Heart left ventricle (tissue), 16 donors: ENCODE results near the gene SLC25A10. TPM values are rescaled to one million over a fixed set of nuclear protein-coding genes. Genes with fewer than 3 reads are reported as not detected.

Experiments
- ATAC-seq, 4 donors: fragments of 200-7000 bp; cut with Tn5 transposase; one replicate each; pipeline ENCODE4 v1.9.1; 2020 to 2022; ENCODE audit warnings: moderate library complexity in 4 of 4, mild to moderate bottlenecking in 3 of 4, moderate number of reproducible peaks in 1 of 4
- DNase-seq, 5 donors: peaks; one replicate each; pipeline ENCODE4 v3.0.0-alpha.2; 2020
- H3K27ac ChIP-seq, 12 donors: fragments of 200-600 bp; sonication (generic) in 4 of 12; one replicate each; pipeline versions ENCODE4 v1.5.0 to v1.8.0; 2016 to 2022; ENCODE audit warnings: mild to moderate bottlenecking in 2 of 12
- H3K27me3 ChIP-seq, 9 donors: fragments of 200-600 bp; sonication (generic) in 2 of 9; one replicate each; pipeline versions ENCODE4 v1.5.1 to v1.8.0; 2016 to 2022; ENCODE audit warnings: mild to moderate bottlenecking in 3 of 9
- H3K36me3 ChIP-seq, 9 donors: fragments of 200-600 bp; sonication (generic) in 2 of 9; one replicate each; pipeline versions ENCODE4 v1.5.0 to v1.8.0; 2018 to 2022; ENCODE audit warnings: mild to moderate bottlenecking in 2 of 9
- H3K4me1 ChIP-seq, 12 donors: fragments of 200-600 bp; sonication (generic) in 4 of 12; one replicate each; pipeline versions ENCODE4 v1.5.0 to v1.8.0; 2016 to 2022; ENCODE audit warnings: mild to moderate bottlenecking in 3 of 12
- H3K4me3 ChIP-seq, 12 donors: fragments of 200-600 bp; sonication (generic) in 4 of 12; one replicate each; pipeline versions ENCODE4 v1.5.0 to v1.8.0; 2017 to 2022; ENCODE audit warnings: mild to moderate bottlenecking in 9 of 12, moderate library complexity in 4 of 12
- H3K9me3 ChIP-seq, 12 donors: fragments of 200-600 bp; sonication (generic) in 4 of 12; one replicate each; pipeline versions ENCODE4 v1.5.0 to v1.8.0; 2016 to 2022; ENCODE audit warnings: mild to moderate bottlenecking in 1 of 12
- POLR2A ChIP-seq, 2 donors: fragments of 450-650 bp; IDR thresholded peaks; one replicate each; pipeline ENCODE4 v1.6.1; 2017; ENCODE audit warnings: antibody characterized with exemption in 2 of 2, mild to moderate bottlenecking in 2 of 2, moderate library complexity in 2 of 2
- WGBS, 4 donors: extraction: QIAGEN DNeasy Blood & Tissue Kit in 2 of 4; methylation state at CpG; one replicate each; pipeline versions ENCODE4 v1.1.5 to v1.1.7; 2013 to 2018; 5-methylcytosine and 5-hydroxymethylcytosine counted together
- intact Hi-C, 10 donors: fragments of 100-400 bp; cut with DNase I; formaldehyde crosslinking; loops; one replicate each; pipeline versions ENCODE4 v1.11.1 to v1.14.2; 2022
- polyA plus RNA-seq, 2 donors: library from polyadenylated mRNA; stranded (reverse); fragments of 200-250 nt; gene quantifications; one replicate each; pipeline ENCODE4 v1.2.3, GENCODE V29; 2013
- total RNA-seq, 9 donors: library from RNA; depleted of rRNA in 2 of 9; stranded (reverse); fragments of >200 nt in 2 of 9; fragmentation: NEBNext Ultra II Directional in 3 of 9; extraction: Animal tissue kit (Norgen Biotek cat#: 25700) in 3 of 9; gene quantifications; one replicate each; pipeline versions ENCODE4 v1.1.0 to v1.2.4, GENCODE V29; 2016 to 2023
- TF ChIP-seq, protein P1 (sequence below), 12 donors: fragments of 200-600 bp; sonication (generic) in 4 of 12; IDR thresholded peaks; one replicate each; pipeline versions ENCODE4 v1.5.0 to v1.8.0; 2018 to 2022; ENCODE audit warnings: antibody characterized with exemption in 12 of 12, mild to moderate bottlenecking in 5 of 12
- donor health status: ischemic (EF 13 %, LVEDD 7.1; RV severe dilation, severe dysfunction).
- donor health status: healthy with polysubstance abuse.
- donor health status: DM: no; HTN: yes; CAD: no.
- donor health status: DM: no; HTN: no; CAD: no.
- donor health status: ischemic (EF 25% LVEDD 6.9; RV normal size, moderate dysfunction).
- donor health status: ischemic (EF 25% LVEDD 5.7; RV mildly dilated, moderate dysfunction).
- donor health status: healthy.
- donor health status: DM: yes; HTN: yes; CAD: no.
- donor health status: ischemic (EF 35%, LVEDD 5.7; RV mildly dilated, moderate dysfunction).
- donor health status: nonischemic (EF 11% LVEDD 7.7; RV severe dilation, severe dysfunction).
- donor health status: DM: yes; HTN: yes; CAD: no.
- donor health status: PGD.
- donor health status: ischemic (EF 29% LVEDD 5.4; RV normal size, mild dysfunction).
- donor health status: nonischemic (EF 23%, LVEDD 6.1; RV moderate dilation, normal function).

The SLC25A10 gene
- total and polyA plus RNA-seq, 11 donors, result 7.0 to 17.9 (median 9.4) TPM

DNA sequence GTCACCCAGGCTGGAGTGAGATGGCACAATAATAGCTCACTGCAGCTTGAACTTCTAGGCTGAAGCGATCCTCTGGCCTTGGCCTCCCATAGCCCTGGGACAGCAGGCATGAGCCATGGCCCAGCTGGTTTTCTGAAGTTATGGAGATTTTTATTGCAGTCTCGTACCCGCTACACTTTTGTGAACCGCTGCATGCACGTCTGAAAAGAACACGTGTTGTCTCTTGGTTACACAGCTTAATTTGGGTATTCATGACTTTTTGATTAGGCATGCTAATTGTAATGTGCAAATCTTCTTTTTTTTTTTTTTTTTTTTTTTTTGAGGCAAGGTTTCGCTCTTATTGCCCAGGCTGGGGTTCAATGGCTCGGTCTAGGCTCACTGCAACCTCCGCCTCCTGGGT, 13.4 kb downstream of the SLC25A10 start:
- intact Hi-C loops, result no loop called here
- Histone ChIP-seq H3K36me3 (no peaks in the 10 kb centered on the region), H3K9me3 (no peaks in the 10 kb centered on the region), H3K27me3 (peaks cover 0 to 10% (median 0%) of the 10 kb centered on the region in 9 donors), H3K4me3 (no peak overlapping the region), H3K4me1 (peaks cover 0 to 20% (median 12%) of the 10 kb centered on the region in 12 donors), H3K27ac (no peak overlapping the region)
- 89 to 93% (median 91%) methylated on average over 9 of the region's 9 CpGs for WGBS, 4 donors
- DNase-seq, result no peak
- TF ChIP-seq, protein P1, sequence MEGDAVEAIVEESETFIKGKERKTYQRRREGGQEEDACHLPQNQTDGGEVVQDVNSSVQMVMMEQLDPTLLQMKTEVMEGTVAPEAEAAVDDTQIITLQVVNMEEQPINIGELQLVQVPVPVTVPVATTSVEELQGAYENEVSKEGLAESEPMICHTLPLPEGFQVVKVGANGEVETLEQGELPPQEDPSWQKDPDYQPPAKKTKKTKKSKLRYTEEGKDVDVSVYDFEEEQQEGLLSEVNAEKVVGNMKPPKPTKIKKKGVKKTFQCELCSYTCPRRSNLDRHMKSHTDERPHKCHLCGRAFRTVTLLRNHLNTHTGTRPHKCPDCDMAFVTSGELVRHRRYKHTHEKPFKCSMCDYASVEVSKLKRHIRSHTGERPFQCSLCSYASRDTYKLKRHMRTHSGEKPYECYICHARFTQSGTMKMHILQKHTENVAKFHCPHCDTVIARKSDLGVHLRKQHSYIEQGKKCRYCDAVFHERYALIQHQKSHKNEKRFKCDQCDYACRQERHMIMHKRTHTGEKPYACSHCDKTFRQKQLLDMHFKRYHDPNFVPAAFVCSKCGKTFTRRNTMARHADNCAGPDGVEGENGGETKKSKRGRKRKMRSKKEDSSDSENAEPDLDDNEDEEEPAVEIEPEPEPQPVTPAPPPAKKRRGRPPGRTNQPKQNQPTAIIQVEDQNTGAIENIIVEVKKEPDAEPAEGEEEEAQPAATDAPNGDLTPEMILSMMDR (IDR thresholded peaks at IDR 0.05), result no peak
- no peak for TF ChIP-seq POLR2A (IDR thresholded peaks at IDR 0.05)
- no peak for ATAC-seq

DNA sequence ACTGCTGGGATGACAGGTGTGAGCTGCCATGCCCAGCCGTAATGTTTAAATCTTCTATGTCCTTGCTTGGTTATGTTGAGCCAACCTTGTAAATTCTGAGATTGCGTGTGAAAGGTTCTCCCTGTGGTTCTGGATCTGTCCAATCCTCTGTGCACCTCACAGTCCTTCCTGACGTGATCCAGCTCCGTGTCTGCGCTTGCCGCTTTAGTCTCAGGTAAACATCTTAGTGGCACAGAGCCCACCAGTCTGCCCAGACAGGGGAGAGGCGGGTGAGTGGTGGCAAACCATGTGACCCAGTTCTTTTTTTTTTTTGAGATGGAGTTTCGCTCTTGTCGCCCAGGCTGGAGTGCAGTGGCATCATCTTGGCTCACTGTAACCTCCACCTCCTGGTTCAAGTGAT, 13.9 kb downstream of the SLC25A10 start:
- Histone ChIP-seq H3K9me3 (no peaks in the 10 kb centered on the region), H3K4me3 (no peak overlapping the region), H3K27ac (no peak overlapping the region), H3K4me1 (peaks cover 0 to 21% (median 12%) of the 10 kb centered on the region in 12 donors), H3K27me3 (peaks cover 0 to 14% (median 0%) of the 10 kb centered on the region in 9 donors), H3K36me3 (no peaks in the 10 kb centered on the region)
- no peak for TF ChIP-seq POLR2A (IDR thresholded peaks at IDR 0.05)
- TF ChIP-seq, protein P1 (IDR thresholded peaks at IDR 0.05), result no peak
- ATAC-seq (no peak), DNase-seq (no peak)
- 80 to 81% (median 80%) methylated on average over 9 of the region's 9 CpGs for WGBS, 4 donors
- intact Hi-C loops, result no loop called here

DNA sequence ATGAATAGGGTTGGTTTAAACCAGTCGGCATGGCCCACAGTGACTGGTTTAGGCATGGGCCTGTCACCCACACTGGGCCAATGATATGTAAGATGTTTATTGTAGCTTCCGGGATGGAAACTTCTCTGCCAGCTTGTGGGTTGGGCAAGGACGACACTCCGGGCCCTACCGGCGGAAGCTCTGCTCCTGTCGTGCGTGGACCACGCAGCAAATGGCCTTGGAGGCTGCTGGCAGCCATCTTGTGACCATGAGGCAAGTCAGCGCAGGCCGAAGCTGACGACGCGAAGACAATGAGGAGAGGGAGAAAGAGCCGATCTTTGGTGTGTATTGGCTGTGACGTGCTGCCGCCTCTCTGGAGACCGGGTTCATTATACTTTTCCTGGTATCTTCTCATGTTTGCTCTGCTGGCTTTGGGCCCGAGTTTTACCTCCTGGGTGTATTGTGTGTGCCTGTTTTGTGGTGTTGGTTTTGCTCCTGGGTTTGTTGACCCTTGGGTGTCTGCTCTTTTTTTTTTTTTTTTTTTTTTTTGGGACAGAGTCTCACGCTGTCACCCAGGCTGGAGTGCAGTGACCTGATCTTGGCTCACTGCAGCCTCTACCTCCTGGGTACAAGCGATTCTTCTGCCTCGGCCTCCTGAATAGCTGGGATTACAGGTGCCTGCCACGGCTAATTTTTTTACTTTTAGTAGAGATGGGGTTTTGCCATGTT, 15.4 kb downstream of the SLC25A10 start:
- 86 to 91% (median 89%) methylated on average over 23 of the region's 23 CpGs for WGBS, 4 donors
- H3K36me3 ChIP-seq, result no peaks in the 10 kb centered on the region
- TF ChIP-seq, protein P1 (IDR thresholded peaks at IDR 0.05), result no peak
- no peak for TF ChIP-seq POLR2A (IDR thresholded peaks at IDR 0.05)
- H3K4me3 ChIP-seq, result no peak overlapping the region
- H3K4me1 ChIP-seq, result peaks cover 0 to 18% (median 8%) of the 10 kb centered on the region in 12 donors
- intact Hi-C loops, result no loop called here
- DNase-seq (no peak), ATAC-seq (no peak)
- H3K27ac ChIP-seq, result no peak overlapping the region
- H3K9me3 ChIP-seq, result no peaks in the 10 kb centered on the region
- H3K27me3 ChIP-seq, result peaks cover 0 to 18% (median 0%) of the 10 kb centered on the region in 9 donors

DNA sequence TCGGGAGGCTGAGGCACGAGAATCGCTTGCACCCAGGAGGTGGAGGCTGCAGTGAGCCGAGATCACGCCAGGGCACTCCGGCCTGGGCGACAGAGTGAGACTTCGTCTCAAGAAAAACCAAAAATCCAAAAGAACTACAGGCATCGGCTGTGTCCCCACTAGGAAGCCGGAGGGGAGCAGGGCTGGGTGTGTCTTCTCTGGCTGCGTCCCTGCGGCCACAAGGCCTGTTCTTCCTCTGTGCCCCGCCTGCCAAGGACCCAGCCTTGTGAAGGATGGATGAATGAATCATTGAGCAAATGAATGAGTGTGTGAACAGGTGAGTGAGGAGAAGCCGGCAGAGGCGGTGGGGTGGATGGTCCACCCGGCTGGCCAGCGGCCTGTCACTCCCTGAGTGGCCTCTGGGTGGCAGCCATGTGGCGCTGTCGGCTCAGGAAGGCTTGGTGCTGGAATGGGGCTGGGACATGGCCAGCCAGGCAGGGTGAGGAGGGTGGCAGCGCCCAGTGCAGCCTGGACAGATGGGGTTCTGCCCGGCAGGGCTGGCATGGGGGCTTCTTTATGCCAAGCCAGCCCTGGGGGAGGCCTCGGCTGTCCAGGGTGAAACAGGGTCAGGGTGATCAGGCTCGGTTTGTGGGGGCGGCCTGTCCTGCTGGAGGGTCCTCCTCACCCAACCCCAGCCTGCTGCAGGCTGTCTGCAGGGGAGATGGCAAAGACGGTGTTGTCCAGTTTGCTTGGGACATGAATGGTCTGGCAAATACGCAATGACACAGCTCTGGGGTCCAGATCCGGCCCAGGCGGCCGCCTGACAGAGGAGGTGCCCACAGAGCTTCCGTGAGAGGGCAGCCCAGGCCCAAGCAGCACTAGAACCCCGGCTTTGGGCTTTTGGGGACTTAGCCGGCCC, 21.7 kb downstream of the SLC25A10 start:
- Histone ChIP-seq H3K9me3 (no peaks in the 10 kb centered on the region), H3K36me3 (no peaks in the 10 kb centered on the region), H3K27ac (no peak overlapping the region), H3K4me1 (peaks cover 0 to 31% (median 4%) of the 10 kb centered on the region in 12 donors), H3K4me3 (no peak overlapping the region), H3K27me3 (peaks cover 0 to 38% (median 0%) of the 10 kb centered on the region in 9 donors)
- DNase-seq, result peak; percentile 79 to 91 (median 86)
- ATAC-seq, result peak; percentile 79 to 92 (median 90)
- intact Hi-C loops, result no loop called here
- TF ChIP-seq, protein P1 (IDR thresholded peaks at IDR 0.05), result peak; percentile 81 to 96 (median 91)
- no peak for TF ChIP-seq POLR2A (IDR thresholded peaks at IDR 0.05)
- WGBS, 4 donors, result 27 to 48% (median 45%) methylated on average over 23 to 32 of the region's 32 CpGs
